Ovary (tissue), 3 donors: Measurements from ENCODE around the gene THSD4.

Source experiments
- EP300 ChIP-seq: sonication (generic); formaldehyde crosslinking; IDR thresholded peaks from one replicate; pipeline ENCODE4 v1.6.1; 2017; ENCODE audit warnings: antibody characterized with exemption
- POLR2A ChIP-seq: fragments of 450-650 bp; IDR thresholded peaks from one replicate; pipeline ENCODE4 v1.6.1; 2017; ENCODE audit warnings: antibody characterized with exemption, mild to moderate bottlenecking, moderate library complexity
- TF ChIP-seq, protein P1 (sequence below), 3 donors: fragments of 450-650 bp in 2 of 3; fragments of 200-600 bp in 1 of 3; IDR thresholded peaks; one replicate each; pipeline versions ENCODE4 v1.5.1 to v1.8.0; 2016 to 2022; ENCODE audit warnings: antibody characterized with exemption in 3 of 3, mild to moderate bottlenecking in 1 of 3
- donor health status: DM: no; HTN: no; CAD: no.

DNA sequence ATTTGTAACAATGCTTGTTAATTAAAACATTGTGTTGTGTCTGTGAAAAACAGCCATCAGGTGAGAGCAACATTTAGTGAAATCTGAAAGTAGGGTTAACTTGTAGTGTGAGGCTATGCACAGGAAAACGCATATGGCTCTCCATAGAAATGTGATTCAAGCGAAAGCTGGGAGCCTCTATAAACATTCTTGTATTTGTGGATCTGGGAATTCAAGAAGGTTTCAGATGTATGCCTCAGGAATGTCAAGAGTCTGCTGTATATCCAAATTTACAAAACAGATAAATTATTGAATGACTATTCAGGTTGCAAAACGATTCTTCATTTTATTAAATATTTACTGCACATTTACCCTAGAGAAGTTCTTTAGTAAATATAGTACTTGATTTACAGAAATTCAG is 166.0 kb downstream of the THSD4 start:
- TF ChIP-seq, protein P1, sequence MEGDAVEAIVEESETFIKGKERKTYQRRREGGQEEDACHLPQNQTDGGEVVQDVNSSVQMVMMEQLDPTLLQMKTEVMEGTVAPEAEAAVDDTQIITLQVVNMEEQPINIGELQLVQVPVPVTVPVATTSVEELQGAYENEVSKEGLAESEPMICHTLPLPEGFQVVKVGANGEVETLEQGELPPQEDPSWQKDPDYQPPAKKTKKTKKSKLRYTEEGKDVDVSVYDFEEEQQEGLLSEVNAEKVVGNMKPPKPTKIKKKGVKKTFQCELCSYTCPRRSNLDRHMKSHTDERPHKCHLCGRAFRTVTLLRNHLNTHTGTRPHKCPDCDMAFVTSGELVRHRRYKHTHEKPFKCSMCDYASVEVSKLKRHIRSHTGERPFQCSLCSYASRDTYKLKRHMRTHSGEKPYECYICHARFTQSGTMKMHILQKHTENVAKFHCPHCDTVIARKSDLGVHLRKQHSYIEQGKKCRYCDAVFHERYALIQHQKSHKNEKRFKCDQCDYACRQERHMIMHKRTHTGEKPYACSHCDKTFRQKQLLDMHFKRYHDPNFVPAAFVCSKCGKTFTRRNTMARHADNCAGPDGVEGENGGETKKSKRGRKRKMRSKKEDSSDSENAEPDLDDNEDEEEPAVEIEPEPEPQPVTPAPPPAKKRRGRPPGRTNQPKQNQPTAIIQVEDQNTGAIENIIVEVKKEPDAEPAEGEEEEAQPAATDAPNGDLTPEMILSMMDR (IDR thresholded peaks at IDR 0.05) = no peak
- TF ChIP-seq EP300 (no peak), POLR2A (no peak)
